ENCODE measurements around the gene TRIM3.

DNA sequence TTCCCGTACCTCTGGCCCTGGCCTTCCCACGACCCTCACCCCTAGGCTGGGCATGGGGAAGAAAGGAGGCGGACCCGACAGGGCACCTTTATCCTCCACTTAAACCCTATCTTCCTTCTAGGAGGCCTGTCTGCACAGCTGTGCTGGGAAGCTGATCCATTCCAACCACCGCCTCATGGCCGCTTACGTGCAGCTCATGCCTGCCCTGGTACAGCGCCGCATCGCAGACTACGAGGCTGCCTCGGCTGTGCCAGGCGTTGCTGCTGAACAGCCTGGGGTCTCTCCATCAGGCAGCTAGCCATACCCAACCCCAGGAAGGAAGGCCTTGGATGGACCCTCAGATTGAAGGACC, 8.2 kb upstream of the TRIM3 start:
- no peak for TF ChIP-seq TAF1 (IDR thresholded peaks at IDR 0.05; ENCODE audit: borderline replicate concordance, insufficient read depth, low read length)
- no peak for TF ChIP-seq SIN3A (IDR thresholded peaks at IDR 0.05; ENCODE audit: borderline replicate concordance, insufficient read depth, low read length)
- TF ChIP-seq POLR2AphosphoS5 (IDR thresholded peaks at IDR 0.05; ENCODE audit: low read depth, low read length), result no peak
